ENCODE data around the gene TAF4. TPM values are rescaled to one million over a fixed set of nuclear protein-coding genes. Genes with fewer than 3 reads are reported as not detected.

TAF4 gene
- total and polyA plus RNA-seq, 2 of the 13 experiments (the other 11 are each of a cell fraction or from before 2014, with no cell fraction given), result 5.9 to 12.0 TPM

- Histone ChIP-seq H4K20me1 (ENCODE audit: insufficient read depth, low read length) (no peaks in the 10 kb centered on the region), H3K27ac (ENCODE audit: extremely low read length, insufficient read depth, low read length) (no peak overlapping the region), H2AFZ (ENCODE audit: low read length) (no peak overlapping the region), H3K36me3 (replicated peaks in 1 of 2; ENCODE audit: control insufficient read depth in 1 of 2, insufficient read depth in 2 of 2, low read length in 2 of 2) (peaks cover 11 to 16% of the 10 kb centered on the region in 2 experiments; a peak in 4 of 5 replicates), H3K4me2 (ENCODE audit: low read depth, low read length) (no peak overlapping the region), H3K79me2 (ENCODE audit: insufficient read depth, low read length) (no peaks in the 10 kb centered on the region), H3K27me3 (ENCODE audit: control insufficient read depth in 1 of 2, insufficient read depth in 2 of 2, low read length in 2 of 2) (no peaks in the 10 kb centered on the region; a peak in 1 of 5 replicates), H3K9me3 (ENCODE audit: low read length) (no peaks in the 10 kb centered on the region), H3K4me1 (ENCODE audit: insufficient read depth, low read length) (peaks cover 31% of the 10 kb centered on the region), H3K9ac (ENCODE audit: insufficient read depth, low read depth, low read length) (no peak overlapping the region), H3K4me3 (replicated peaks in 1 of 3; ENCODE audit: insufficient read depth in 1 of 3, low read depth in 2 of 3, low read length in 3 of 3) (no peak overlapping the region)
- BruUV-seq (replicated peaks), result no TSS peak
- no peak for FAIRE-seq
- in situ Hi-C loops (cut with HindIII; ENCODE audit: extremely low pct_ligation_motif_present, low pct_unique_long_range_greater_than_20kb), result loop anchor here (5.0 kb wide), 1 partner anchor 51 kb away; no protein-coding TSS in a partner anchor
- ChIA-PET POLR2A (no interaction called here), CTCF (ENCODE audit: low intra/inter-chr PET ratio, low total read pairs) (no interaction called here)
- WGBS (ENCODE audit: low lambda C conversion rate), result 68% methylated on average over 22 of the region's 22 CpGs
- intact Hi-C loops (cut with micrococcal nuclease; ENCODE audit: unreplicated experiment), result no loop called here
- no peak for ATAC-seq
- no peak for DNase-seq (ENCODE audit: low spot score)
- TF ChIP-seq SMC3 (IDR thresholded peaks at IDR 0.05; ENCODE audit: low read length), result no peak
- no peak for TF ChIP-seq ZSCAN25 (CRISPR knock-in tag; IDR thresholded peaks at IDR 0.05)
- TF ChIP-seq BRCA1 (CRISPR knock-in tag; IDR thresholded peaks at IDR 0.05), result no peak
- no peak for TF ChIP-seq KDM5B (CRISPR knock-in tag; IDR thresholded peaks at IDR 0.05; ENCODE audit: borderline replicate concordance)
- TF ChIP-seq ZNF574 (CRISPR knock-in tag; IDR thresholded peaks at IDR 0.05), result no peak
- TF ChIP-seq ZBTB8A (CRISPR knock-in tag; IDR thresholded peaks at IDR 0.05; ENCODE audit: borderline replicate concordance, low read depth), result no peak
- TF ChIP-seq BORCS8-MEF2B (CRISPR knock-in tag; IDR thresholded peaks at IDR 0.05), result no peak
- TF ChIP-seq ZNF350 (CRISPR knock-in tag; IDR thresholded peaks at IDR 0.05; ENCODE audit: borderline replicate concordance, low read depth), result no peak
- TF ChIP-seq ZIK1 (CRISPR knock-in tag; IDR thresholded peaks at IDR 0.05; ENCODE audit: borderline replicate concordance, low read depth), result no peak
- TF ChIP-seq NR2F6 (IDR thresholded peaks at IDR 0.05), result no peak
- TF ChIP-seq NR2F6 (CRISPR knock-in tag; IDR thresholded peaks at IDR 0.05), result no peak
Measured at GRCh38 chr20:61968036-61968810, 97.5 kb downstream of the TAF4 start.

Measured in HepG2 (cell line).